NCI-H1417 treated with DMSO at 0.1 percent for 48 hours (cell line): Measurements from ENCODE around the gene MLIP.
"Not testable (repeated sequence)": the region's sequence is repeated elsewhere in the genome, so short reads cannot be mapped to it uniquely, and the experiment has no call there.

Source experiments
- DNase-seq: peaks from one replicate; lab custom pipeline; 2025; lab: John Stamatoyannopoulos, UW

MLIP gene

DNA sequence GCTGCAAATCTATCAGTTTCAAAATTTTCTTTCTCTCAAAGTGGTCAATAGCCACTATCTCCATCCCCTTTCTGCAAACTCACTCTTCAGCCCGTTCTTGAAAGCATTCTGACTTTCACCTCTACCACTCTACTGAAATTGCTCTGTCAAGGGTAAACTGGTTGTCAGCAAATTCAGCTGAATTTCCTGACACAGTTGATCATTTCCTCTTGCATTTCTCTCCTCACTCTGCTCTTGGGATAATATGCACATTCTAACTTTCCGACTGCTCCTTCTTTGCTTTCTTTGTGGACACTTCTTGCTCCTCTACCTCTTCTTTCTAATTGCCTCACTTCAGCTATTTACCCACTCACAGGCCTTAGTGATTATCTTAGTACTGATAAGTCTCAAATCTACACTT lies 123.3 kb downstream of the MLIP start:
- DNase-seq, result no peak

DNA sequence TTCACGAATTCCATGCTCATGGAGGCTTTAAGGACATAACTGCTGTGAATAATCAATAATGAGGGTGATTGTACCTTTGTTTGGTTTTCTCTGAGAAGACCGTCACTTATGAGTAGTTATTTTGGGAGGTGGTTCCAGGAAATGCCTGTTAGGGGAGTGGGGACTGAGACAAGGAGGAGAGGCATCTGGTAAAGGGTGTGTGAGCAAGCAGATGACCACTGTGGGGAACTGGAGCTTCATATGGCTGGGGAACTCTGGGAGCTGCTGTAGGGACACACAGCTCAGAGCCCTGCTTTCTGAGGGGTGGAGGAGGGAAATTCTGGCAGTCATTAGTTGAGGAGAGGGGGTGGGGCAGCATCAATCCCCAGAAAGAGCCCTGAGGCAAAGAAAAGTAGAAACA lies 125.7 kb downstream of the MLIP start:
- no peak for DNase-seq

DNA sequence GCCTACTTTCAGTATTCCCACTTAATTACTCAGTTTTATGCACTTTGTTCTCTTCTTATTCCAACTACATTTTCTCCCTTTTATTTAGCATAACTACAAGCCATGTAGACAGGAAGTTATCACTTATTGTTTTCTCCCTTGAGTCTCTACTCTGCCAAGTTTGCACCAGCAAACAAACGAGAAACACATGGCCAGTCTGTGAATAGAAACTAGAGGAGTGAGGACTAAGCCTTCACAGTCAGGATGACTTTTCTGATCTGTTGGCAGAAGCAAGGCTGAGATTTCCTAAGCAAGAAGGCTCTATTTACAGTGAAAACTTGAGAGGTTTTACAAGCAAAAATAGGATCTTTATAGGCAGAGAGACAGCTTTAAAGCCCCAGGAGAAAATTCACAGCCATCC lies 127.2 kb downstream of the MLIP start:
- DNase-seq, result no peak

DNA sequence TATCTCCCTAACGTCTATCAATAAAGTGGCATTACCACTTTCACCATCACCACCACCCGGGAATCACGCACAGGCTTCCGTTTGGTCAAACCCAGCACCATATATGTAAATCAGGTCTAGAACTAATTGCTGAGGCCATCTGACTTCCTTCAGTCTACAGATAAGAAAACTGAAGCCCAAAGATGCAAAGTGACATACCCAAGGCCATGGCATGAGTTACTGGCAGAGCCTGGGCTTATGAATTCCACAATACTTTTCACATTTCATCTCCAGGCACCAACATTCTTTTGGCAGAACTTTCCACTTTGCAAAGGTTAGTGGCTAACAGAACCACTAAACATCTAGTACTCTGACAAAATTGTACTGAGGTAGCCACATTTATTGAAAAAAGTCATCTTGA lies 132.5 kb downstream of the MLIP start:
- DNase-seq, result no peak

DNA sequence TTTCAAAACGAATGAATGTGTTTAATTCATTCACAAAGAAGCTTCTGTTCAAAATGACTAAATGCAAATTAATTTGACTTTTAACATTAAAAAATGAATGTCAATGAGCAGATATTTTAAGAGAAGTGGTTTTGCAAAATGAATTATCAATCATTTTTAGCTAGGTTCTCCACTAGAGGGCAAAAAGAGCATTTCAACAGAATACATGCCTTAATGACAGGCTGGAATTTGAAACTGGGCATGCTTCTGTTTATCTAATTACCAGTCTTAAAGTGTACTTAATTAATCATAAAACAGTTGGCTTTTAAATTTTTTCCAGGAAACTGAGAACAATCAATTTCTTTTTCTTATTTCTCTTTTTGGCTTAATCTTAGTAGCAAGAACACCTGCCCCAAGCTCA lies 133.2 kb downstream of the MLIP start:
- no peak for DNase-seq

DNA sequence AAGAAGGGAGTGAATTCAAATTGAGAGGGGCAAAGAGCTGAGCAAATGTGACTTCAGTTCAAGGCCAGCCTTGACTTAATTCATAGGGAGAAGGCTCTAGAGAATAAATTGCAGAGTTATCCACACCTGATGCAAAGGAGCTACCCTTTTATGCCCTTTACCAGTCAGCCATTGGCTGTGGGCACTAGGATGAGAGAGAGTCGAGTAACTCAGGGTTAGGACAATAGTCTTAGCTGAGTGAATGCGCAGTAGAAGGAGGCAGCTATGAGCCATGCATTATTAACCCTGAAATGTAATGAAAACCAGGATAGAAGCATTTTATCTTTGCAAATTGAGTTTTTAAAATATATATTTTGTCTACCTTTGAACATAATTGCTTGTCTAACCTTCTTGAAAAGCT lies 134.0 kb downstream of the MLIP start:
- no peak for DNase-seq

GRCh38 chr6:54248319-54248718 lies 137.1 kb downstream of the MLIP start:
- no peak for DNase-seq

DNA sequence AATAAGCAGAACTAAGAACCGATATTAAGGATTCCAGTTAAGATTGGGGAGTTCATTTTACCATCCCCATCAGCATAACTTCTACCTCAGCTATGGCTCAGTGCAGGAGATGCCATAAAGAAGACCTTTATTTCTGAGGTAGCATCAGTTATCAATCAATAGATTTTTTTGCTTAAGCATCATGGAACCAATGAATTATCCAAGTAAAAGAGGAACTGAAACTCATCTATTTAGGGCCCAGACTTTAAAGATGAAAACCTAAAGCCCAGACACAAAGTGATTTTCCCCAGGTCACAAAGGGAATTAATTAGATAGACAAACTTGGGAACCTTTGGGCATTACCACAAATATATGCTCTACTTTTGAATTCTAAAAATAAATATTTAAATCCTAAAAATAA lies 137.8 kb downstream of the MLIP start:
- no peak for DNase-seq

- DNase-seq, result not testable (repeated sequence)
Observed at GRCh38 chr6:54249812-54250211, 138.6 kb downstream of the MLIP start.

GRCh38 chr6:54252496-54252895 lies 141.3 kb downstream of the MLIP start:
- DNase-seq, result no peak

DNA sequence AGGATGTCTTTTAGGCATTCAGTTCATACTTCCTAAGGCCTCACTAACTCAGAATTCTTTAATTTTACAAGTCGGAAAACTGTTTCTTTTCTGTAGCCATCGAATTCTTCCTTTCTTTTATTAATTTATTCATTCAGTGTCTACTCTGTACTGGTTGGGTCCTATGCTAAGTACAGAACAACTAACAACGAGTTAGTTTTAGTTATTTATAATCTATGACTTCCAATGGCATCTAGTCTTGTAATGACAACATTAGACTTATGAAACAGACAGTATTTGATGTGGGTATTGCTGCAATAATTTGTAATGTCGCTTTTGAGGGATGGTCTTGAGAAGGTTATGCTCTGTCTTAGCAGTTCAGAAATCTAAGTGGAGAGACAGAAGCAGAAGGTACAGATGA lies 141.7 kb downstream of the MLIP start:
- no peak for DNase-seq

- no peak for DNase-seq
Observed at GRCh38 chr6:54254886-54255285, 143.6 kb downstream of the MLIP start.

DNA sequence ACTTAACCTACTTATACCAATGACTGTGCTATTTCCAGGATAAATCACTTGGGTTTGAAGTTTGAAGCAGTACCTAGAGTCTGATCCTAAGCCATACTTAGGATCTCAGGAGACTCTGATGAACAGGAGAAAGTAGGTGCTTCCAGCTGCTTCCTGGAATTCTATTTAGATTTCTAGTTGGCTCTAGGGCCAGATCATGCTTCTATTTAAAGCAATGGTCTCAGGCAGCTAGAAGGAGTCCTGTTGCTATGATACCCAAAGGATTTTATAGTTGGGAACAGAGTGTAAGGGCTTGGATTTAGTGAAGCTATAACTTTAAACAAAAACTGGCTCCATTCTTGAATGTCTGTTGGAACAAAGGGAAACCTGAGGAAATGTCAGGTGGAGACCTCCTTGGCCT lies 144.6 kb downstream of the MLIP start:
- DNase-seq, result no peak

DNA sequence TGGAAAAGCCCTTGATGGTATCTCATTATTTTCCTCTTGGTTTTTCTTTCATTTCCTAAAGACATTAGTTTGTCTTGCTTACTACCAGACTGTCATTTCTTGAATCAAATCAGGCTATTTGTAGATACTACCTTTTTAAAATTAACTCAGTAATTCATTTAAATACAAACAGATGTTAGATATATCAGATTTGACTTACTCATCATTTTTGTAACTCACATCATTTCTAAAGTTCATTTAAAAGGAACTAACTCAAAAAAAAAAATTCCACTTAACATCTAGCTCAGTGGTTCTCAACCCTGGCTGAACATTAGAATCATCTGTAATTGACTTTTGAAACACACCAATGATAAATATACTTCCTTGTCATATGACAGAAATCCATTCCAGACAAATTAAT lies 148.8 kb downstream of the MLIP start:
- no peak for DNase-seq

DNA sequence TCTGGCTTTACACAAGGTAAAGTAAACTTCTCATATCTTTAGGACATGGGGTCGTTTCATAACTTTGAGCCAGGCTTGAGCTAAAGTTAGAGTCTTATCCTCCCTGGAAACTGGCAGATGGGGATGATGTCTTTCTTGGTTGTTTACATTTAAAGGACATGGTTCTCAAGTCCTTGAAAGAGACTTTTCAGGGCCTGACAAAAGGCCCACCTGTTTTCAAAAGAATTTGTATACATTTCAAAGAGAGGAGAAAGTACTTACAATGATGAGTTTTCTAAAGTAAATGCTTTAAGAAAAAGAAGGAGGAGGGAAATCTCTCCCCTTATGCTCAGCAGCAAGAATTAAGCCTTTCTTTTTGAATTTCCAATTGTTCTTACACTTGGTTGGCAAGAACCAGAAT lies 151.3 kb downstream of the MLIP start:
- DNase-seq, result no peak

GRCh38 chr6:54262971-54263370 lies 151.7 kb downstream of the MLIP start:
- DNase-seq, result no peak

- DNase-seq, result no peak
Observed at GRCh38 chr6:54264581-54265272, 153.5 kb downstream of the MLIP start.

DNA sequence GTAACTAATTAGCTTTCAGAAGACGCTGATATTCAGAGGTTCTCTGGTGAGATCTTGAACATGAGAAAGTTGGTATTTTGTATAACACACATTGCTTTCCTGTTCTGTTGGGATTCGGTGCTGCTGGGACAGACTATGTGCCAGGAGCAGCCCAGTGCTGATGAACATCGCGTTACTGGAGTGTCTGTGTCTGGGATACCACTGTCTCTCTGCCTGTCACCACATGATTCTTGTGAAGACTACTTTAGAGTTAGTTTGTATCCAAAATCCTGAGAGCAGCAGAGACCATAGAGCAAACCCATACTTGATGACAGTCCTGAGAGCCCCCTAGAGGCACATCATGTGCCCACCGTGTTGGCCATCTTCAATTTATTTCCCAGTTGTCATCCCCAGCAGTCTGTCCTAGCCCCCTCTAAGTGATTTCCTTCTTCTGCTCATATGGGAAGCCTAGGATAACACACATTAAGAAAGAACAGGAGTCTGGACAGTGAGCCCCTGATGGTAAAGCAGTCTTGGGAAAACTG lies 155.2 kb downstream of the MLIP start:
- DNase-seq, result no peak

DNA sequence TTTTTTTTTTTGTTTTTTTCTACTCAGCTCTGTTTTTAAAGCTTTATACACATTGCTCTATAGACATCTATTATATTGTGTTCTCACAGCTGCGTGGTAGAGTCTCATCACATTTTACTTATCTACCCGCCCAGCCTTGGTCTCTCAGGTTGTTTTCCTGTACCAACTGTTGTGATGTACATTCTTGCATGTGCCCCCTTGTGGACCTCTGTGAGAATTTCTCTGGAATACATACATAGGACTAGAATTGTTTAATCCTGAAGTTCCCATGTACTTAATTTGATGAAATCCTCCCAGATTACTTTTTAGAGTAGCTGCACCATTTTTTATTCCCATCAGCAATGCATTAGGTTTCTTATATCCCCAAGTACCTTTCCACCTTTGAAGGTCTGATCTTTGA lies 156.6 kb downstream of the MLIP start:
- DNase-seq, result no peak

- no peak for DNase-seq
Observed at GRCh38 chr6:54273214-54273820, 162.1 kb downstream of the MLIP start.

DNA sequence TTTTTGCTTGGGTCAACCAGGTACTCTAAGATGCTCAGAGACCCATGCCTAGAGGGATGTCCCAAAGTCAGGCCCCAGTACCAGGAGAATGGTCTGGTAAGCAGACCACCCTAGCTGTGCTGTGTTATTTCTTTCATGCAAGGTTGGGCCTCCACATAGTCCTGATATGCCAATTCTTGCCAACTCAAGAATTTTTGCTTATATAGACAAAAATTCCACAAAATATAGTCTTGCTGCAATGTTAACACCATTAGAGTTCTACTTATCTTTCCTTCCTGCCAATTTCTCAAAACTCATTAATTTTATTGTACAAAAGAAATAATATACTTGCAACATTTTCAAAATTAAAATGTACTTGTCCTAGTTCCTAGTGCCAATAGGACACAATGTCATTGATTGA lies 163.1 kb downstream of the MLIP start:
- no peak for DNase-seq

GRCh38 chr6:54282186-54282585 lies 170.9 kb downstream of the MLIP start:
- no peak for DNase-seq

GRCh38 chr6:54284161-54284860 lies 173.1 kb downstream of the MLIP start:
- no peak for DNase-seq
